Duodenal mucosa (tissue), 2 donors: ENCODE measurements around the gene PSMD11.

Source experiments
- H3K27ac ChIP-seq: one replicate; pipeline ENCODE4 v1.7.0; 2013; ENCODE audit warnings: low read depth, low read length
- H3K27me3 ChIP-seq, 2 donors: one replicate each; pipeline ENCODE4 v1.7.0; 2013; ENCODE audit warnings: low read length in 2 of 2, control low read depth in 1 of 2; ENCODE audit not compliant: insufficient read depth in 2 of 2, control insufficient read depth in 1 of 2
- H3K36me3 ChIP-seq, 2 donors: one replicate each; pipeline ENCODE4 v1.7.0; 2013; ENCODE audit warnings: low read length in 2 of 2, control low read depth in 1 of 2; ENCODE audit not compliant: insufficient read depth in 2 of 2, control insufficient read depth in 1 of 2
- H3K4me1 ChIP-seq, 2 donors: one replicate each; pipeline ENCODE4 v1.7.0; 2013; ENCODE audit warnings: low read length in 2 of 2, control low read depth in 1 of 2; ENCODE audit not compliant: insufficient read depth in 2 of 2, control insufficient read depth in 1 of 2
- H3K4me3 ChIP-seq, 2 donors: one replicate each; pipeline ENCODE4 v1.7.0; 2013; ENCODE audit warnings: low read length in 2 of 2, low read depth in 1 of 2
- H3K9ac ChIP-seq, 2 donors: one replicate each; pipeline ENCODE4 v1.7.0; 2013; ENCODE audit warnings: low read length in 2 of 2, low read depth in 1 of 2
- H3K9me3 ChIP-seq, 2 donors: one replicate each; pipeline ENCODE4 v1.7.0; 2013; ENCODE audit warnings: low read length in 2 of 2, control low read depth in 1 of 2; ENCODE audit not compliant: control insufficient read depth in 1 of 2

The PSMD11 gene

GRCh38 chr17:32488177-32488542 is 43.9 kb downstream of the PSMD11 start:
- Histone ChIP-seq H3K4me3 (peak overlapping the region in 1 of 2 donors; percentile 56), H3K27ac (no peak overlapping the region), H3K9ac (no peak overlapping the region)

GRCh38 chr17:32488604-32489180 is 44.4 kb downstream of the PSMD11 start:
- Histone ChIP-seq H3K4me3 (no peak overlapping the region), H3K27ac (no peak overlapping the region), H3K9ac (no peak overlapping the region), H3K9me3 (no peaks in the 10 kb centered on the region), H3K36me3 (peaks cover 0 to 13% of the 10 kb centered on the region in 2 donors), H3K4me1 (peaks cover 6 to 13% of the 10 kb centered on the region in 2 donors), H3K27me3 (peaks cover 0 to 3% of the 10 kb centered on the region in 2 donors)

More at GRCh38 chr17:32488177-32488542, 43.9 kb downstream of the PSMD11 start:
- no peaks in the 10 kb centered on the region for H3K9me3 ChIP-seq
- H3K27me3 ChIP-seq = peaks cover 0 to 3% of the 10 kb centered on the region in 2 donors
- H3K36me3 ChIP-seq = peaks cover 0 to 8% of the 10 kb centered on the region in 2 donors
- peaks cover 6 to 13% of the 10 kb centered on the region in 2 donors for H3K4me1 ChIP-seq

- H3K9me3 ChIP-seq = no peaks in the 10 kb centered on the region
- no peak overlapping the region for H3K27ac ChIP-seq
- H3K4me3 ChIP-seq = no peak overlapping the region
- peaks cover 0 to 13% of the 10 kb centered on the region in 2 donors for H3K36me3 ChIP-seq
- H3K4me1 ChIP-seq = peaks cover 6 to 13% of the 10 kb centered on the region in 2 donors
- peaks cover 0 to 3% of the 10 kb centered on the region in 2 donors for H3K27me3 ChIP-seq
- no peak overlapping the region for H3K9ac ChIP-seq
Observed at GRCh38 chr17:32489320-32490100, 45.2 kb downstream of the PSMD11 start.

- H3K4me1 ChIP-seq = peaks cover 6 to 17% of the 10 kb centered on the region in 2 donors
- peaks cover 0 to 3% of the 10 kb centered on the region in 2 donors for H3K27me3 ChIP-seq
- H3K9ac ChIP-seq = no peak overlapping the region
- no peaks in the 10 kb centered on the region for H3K9me3 ChIP-seq
- H3K36me3 ChIP-seq = peaks cover 0 to 13% of the 10 kb centered on the region in 2 donors
- no peak overlapping the region for H3K4me3 ChIP-seq
- H3K27ac ChIP-seq = no peak overlapping the region
Observed at GRCh38 chr17:32490101-32490482, 45.8 kb downstream of the PSMD11 start.

GRCh38 chr17:32491371-32492263 is 47.3 kb downstream of the PSMD11 start:
- Histone ChIP-seq H3K9me3 (no peaks in the 10 kb centered on the region), H3K4me1 (peaks cover 6 to 16% of the 10 kb centered on the region in 2 donors), H3K27me3 (peaks cover 0 to 3% of the 10 kb centered on the region in 2 donors), H3K27ac (no peak overlapping the region), H3K4me3 (no peak overlapping the region), H3K36me3 (peaks cover 0 to 13% of the 10 kb centered on the region in 2 donors), H3K9ac (no peak overlapping the region)

- no peak overlapping the region for H3K4me3 ChIP-seq
- H3K4me1 ChIP-seq = peaks cover 6 to 16% of the 10 kb centered on the region in 2 donors
- peaks cover 0 to 13% of the 10 kb centered on the region in 2 donors for H3K36me3 ChIP-seq
- H3K9ac ChIP-seq = no peak overlapping the region
- no peak overlapping the region for H3K27ac ChIP-seq
- peaks cover 0 to 3% of the 10 kb centered on the region in 2 donors for H3K27me3 ChIP-seq
- H3K9me3 ChIP-seq = no peaks in the 10 kb centered on the region
Observed at GRCh38 chr17:32492264-32492589, 47.9 kb downstream of the PSMD11 start.

- Histone ChIP-seq H3K9ac (no peak overlapping the region), H3K27me3 (peaks cover 0 to 3% of the 10 kb centered on the region in 2 donors), H3K36me3 (peaks cover 0 to 13% of the 10 kb centered on the region in 2 donors), H3K27ac (no peak overlapping the region), H3K4me3 (no peak overlapping the region), H3K9me3 (no peaks in the 10 kb centered on the region), H3K4me1 (peaks cover 5 to 12% of the 10 kb centered on the region in 2 donors)
Observed at GRCh38 chr17:32492648-32493289, 48.5 kb downstream of the PSMD11 start.

- peaks cover 0 to 13% of the 10 kb centered on the region in 2 donors for H3K36me3 ChIP-seq
Observed at GRCh38 chr17:32493571-32493970, 49.3 kb downstream of the PSMD11 start.

GRCh38 chr17:32493976-32494513 is 49.7 kb downstream of the PSMD11 start:
- no peak overlapping the region for H3K4me3 ChIP-seq
- peaks cover 0 to 13% of the 10 kb centered on the region in 2 donors for H3K36me3 ChIP-seq
- H3K27me3 ChIP-seq = no peaks in the 10 kb centered on the region
- no peak overlapping the region for H3K27ac ChIP-seq
- H3K9me3 ChIP-seq = no peaks in the 10 kb centered on the region
- peaks cover 0 to 8% of the 10 kb centered on the region in 2 donors for H3K4me1 ChIP-seq
- H3K9ac ChIP-seq = no peak overlapping the region

More at GRCh38 chr17:32493571-32493970, 49.3 kb downstream of the PSMD11 start:
- peaks cover 0 to 8% of the 10 kb centered on the region in 2 donors for H3K4me1 ChIP-seq
- no peak overlapping the region for H3K9ac ChIP-seq
- no peaks in the 10 kb centered on the region for H3K9me3 ChIP-seq
- H3K4me3 ChIP-seq = no peak overlapping the region
- no peaks in the 10 kb centered on the region for H3K27me3 ChIP-seq
- H3K27ac ChIP-seq = no peak overlapping the region
